ENCODE measurements around the gene SFXN5. TPM values are rescaled to one million over a fixed set of nuclear protein-coding genes. Genes with fewer than 3 reads are reported as not detected.

Gene SFXN5
- total and polyA plus RNA-seq, 2 of the 8 experiments (the other 6 are each of a cell fraction or from before 2014, with no cell fraction given): 29.3 to 33.1 TPM

GRCh38 chr2:72956936-72957335 is 114.6 kb downstream of the SFXN5 start:
- Histone ChIP-seq H3K9ac (replicated peaks in 1 of 4; ENCODE audit: extremely low read depth in 1 of 4, low read depth in 3 of 4, low read length in 3 of 4) (no peak overlapping the region), H2BK12ac (ENCODE audit: low read depth, low read length) (0 out of 2 replicates have a peak overlapping the region, but pooled peaks have one; percentile 9), H3K27ac (ENCODE audit: low read depth, low read length) (no peak overlapping the region), H2BK15ac (ENCODE audit: low read length) (no peak overlapping the region), H3K23ac (ENCODE audit: insufficient read length) (no peak overlapping the region), H2BK20ac (ENCODE audit: low read length) (no peak overlapping the region; the same call in 1 of the 2 replicates), H2AFZ (ENCODE audit: low read length) (no peak overlapping the region), H2BK5ac (ENCODE audit: low read depth, low read length) (no peak overlapping the region; the same call in 1 of the 2 replicates), H4K91ac (replicated peaks; ENCODE audit: insufficient read length, low read length) (no peak overlapping the region), H3K4me2 (ENCODE audit: insufficient read depth in 1 of 2, low read depth in 2 of 2, low read length in 2 of 2) (no peak overlapping the region), H3K23me2 (ENCODE audit: low read depth, low read length) (no peaks in the 10 kb centered on the region), H3K4me1 (replicated peaks in 1 of 4; ENCODE audit: control insufficient read depth in 3 of 4, insufficient read depth in 4 of 4, low read length in 3 of 4) (peaks cover 4 to 14% (median 7%) of the 10 kb centered on the region in 4 experiments), H4K20me1 (replicated peaks in 1 of 2; ENCODE audit: control insufficient read depth in 1 of 2, insufficient read depth in 2 of 2, low read length in 2 of 2) (no peaks in the 10 kb centered on the region), H3K18ac (ENCODE audit: extremely low read depth, low read length) (no peak overlapping the region), H3K27me3 (replicated peaks in 1 of 4; ENCODE audit: control insufficient read depth in 3 of 4, extremely low read depth in 1 of 4, insufficient read depth in 3 of 4, low read length in 3 of 4) (peaks cover 0 to 5% (median 0%) of the 10 kb centered on the region in 4 experiments; a peak in 2 of 7 replicates), H2BK120ac (replicated peaks; ENCODE audit: low read depth, low read length) (no peak overlapping the region), H3K4ac (replicated peaks; ENCODE audit: insufficient read length, low read depth, low read length) (no peak overlapping the region), H3K56ac (replicated peaks; ENCODE audit: insufficient read length, low read depth, low read length) (no peak overlapping the region), H3K9me3 (ENCODE audit: insufficient read depth in 2 of 2, low read depth in 1 of 2, low read length in 1 of 2) (no peaks in the 10 kb centered on the region), H3K79me1 (ENCODE audit: low read depth, low read length) (no peaks in the 10 kb centered on the region; the same call in 1 of the 2 replicates), H3K36me3 (ENCODE audit: control insufficient read depth in 2 of 4, insufficient read depth in 4 of 4, low read length in 3 of 4) (no peaks in the 10 kb centered on the region), H3K14ac (ENCODE audit: insufficient read length) (no peak overlapping the region), H4K8ac (ENCODE audit: extremely low read depth, insufficient read depth, low read length) (no peak overlapping the region), H3K79me2 (ENCODE audit: control insufficient read depth in 1 of 2, insufficient read depth in 2 of 2, low read length in 2 of 2) (no peaks in the 10 kb centered on the region), H4K5ac (ENCODE audit: insufficient read length, low read depth, low read length) (no peak overlapping the region), H2AK5ac (ENCODE audit: low read depth, low read length) (no peak overlapping the region), H3K4me3 (ENCODE audit: extremely low read depth in 1 of 4, insufficient read depth in 2 of 4, low read depth in 3 of 4, low read length in 4 of 4) (no peak overlapping the region)
- POLR2A ChIA-PET (ENCODE audit: partially characterized antibody): no interaction called here
- FAIRE-seq (no peak), DNase-seq (ENCODE audit: low read depth in 1 of 2, low spot score in 2 of 2) (no peak)
- CTCF ChIA-PET (ENCODE audit: partially characterized antibody): interaction anchor here (0.6 to 2.6 kb wide), 5 partner anchors 17 to 77 kb away, joined by 3 to 9 read pairs (median 7); partner anchors contain the start of gene SPR
- 88% methylated on average over 3 of the region's 3 CpGs; no CpG with 5 or more reads in 1 of the 2 experiments for WGBS, 2 experiments (ENCODE audit: extremely low coverage in 1 of 2, insufficient coverage in 1 of 2, insufficient read length in 1 of 2, insufficient replicate concordance in 2 of 2, low coverage in 1 of 2, low lambda C conversion rate in 2 of 2, missing lambda C conversion rate in 1 of 2)
- TF ChIP-seq TAF1 (IDR thresholded peaks at IDR 0.05; ENCODE audit: low read depth, low read length) (no peak), NRF1 (IDR thresholded peaks at IDR 0.05; ENCODE audit: low read depth, low read length) (no peak), ASH2L (IDR thresholded peaks at IDR 0.05; ENCODE audit: low read length) (no peak), POLR2AphosphoS5 (IDR thresholded peaks at IDR 0.05; ENCODE audit: low read depth, low read length) (no peak), YY1 (IDR thresholded peaks at IDR 0.05; ENCODE audit: low read depth, low read length) (no peak), GTF2F1 (IDR thresholded peaks at IDR 0.05; ENCODE audit: borderline replicate concordance, low read depth, low read length) (no peak), MAX (IDR thresholded peaks at IDR 0.05) (no peak), TCF12 (IDR thresholded peaks at IDR 0.05; ENCODE audit: low read depth, low read length) (no peak), POLR2A (IDR thresholded peaks at IDR 0.05; ENCODE audit: control extremely low read depth in 1 of 2, low read depth in 2 of 2, low read length in 2 of 2) (no peak), SP2 (IDR thresholded peaks at IDR 0.05; ENCODE audit: low read length) (no peak), RXRA (IDR thresholded peaks at IDR 0.05; ENCODE audit: insufficient read depth, low read depth, low read length) (no peak), E2F6 (IDR thresholded peaks at IDR 0.05) (no peak), CBX8 (IDR thresholded peaks at IDR 0.05; ENCODE audit: borderline replicate concordance, low read depth, low read length) (no peak), JUN (IDR thresholded peaks at IDR 0.05; ENCODE audit: low read depth, low read length) (no peak), JUND (IDR thresholded peaks at IDR 0.05; ENCODE audit: low read length) (no peak)
